GM18907 (cell line): Measurements from ENCODE around the gene TERB1.
A peak's percentile ranks its signal among the peaks of the same experiment; 100 is the strongest.

Experiments
- ATAC-seq: cut with Tn5 transposase; IDR thresholded peaks from one replicate; pipeline ENCODE4 v1.9.1; 2021; ENCODE audit warnings: mild to moderate bottlenecking, moderate library complexity; ENCODE audit not compliant: unreplicated experiment

Gene TERB1

GRCh38 chr16:66801320-66802105 lies at the start of gene TERB1:
Gene TERB1, minus strand, starts transcription at chr16:66801584. Its CDS starts 4,786 bp downstream, at chr16:66796798.
- ATAC-seq: no peak

DNA sequence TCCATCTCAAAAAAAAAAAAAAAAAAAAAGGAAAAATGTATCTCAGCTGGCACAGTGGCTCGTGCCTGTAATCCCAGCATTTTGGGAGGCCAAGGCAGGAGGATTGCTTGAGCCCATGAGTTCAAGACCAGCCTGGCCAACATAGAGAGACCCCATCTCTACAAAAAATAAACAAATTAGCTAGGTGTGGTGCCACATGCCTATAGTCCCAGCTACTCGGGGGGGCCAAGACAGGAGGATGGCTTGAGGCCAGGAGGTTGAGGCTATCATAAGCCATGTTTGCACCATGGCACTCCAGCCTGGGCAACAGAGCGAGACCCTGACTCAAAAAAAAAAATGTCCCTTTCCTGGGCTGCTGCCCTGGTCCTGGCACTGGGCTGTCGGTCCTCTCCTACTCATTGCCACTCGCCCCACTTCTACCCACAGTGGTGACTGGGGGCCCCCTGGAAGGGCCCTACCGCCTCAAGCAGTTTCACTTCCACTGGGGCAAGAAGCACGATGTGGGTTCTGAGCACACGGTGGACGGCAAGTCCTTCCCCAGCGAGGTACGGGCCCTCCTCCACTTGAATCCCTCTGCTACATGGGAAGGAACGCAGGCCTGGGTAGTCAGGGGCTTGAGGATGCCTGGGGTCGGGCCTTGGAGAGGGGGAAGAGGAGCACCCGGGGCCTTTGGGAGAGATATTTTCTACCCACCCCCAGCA lies 48.9 kb upstream of the TERB1 start:
- no peak for ATAC-seq

- ATAC-seq: no peak
Observed at GRCh38 chr16:66849549-66849948, 48.2 kb upstream of the TERB1 start.

- no peak for ATAC-seq
Observed at GRCh38 chr16:66849021-66849420, 47.6 kb upstream of the TERB1 start.

- ATAC-seq: no peak
Observed at GRCh38 chr16:66848172-66848571, 46.8 kb upstream of the TERB1 start.

DNA sequence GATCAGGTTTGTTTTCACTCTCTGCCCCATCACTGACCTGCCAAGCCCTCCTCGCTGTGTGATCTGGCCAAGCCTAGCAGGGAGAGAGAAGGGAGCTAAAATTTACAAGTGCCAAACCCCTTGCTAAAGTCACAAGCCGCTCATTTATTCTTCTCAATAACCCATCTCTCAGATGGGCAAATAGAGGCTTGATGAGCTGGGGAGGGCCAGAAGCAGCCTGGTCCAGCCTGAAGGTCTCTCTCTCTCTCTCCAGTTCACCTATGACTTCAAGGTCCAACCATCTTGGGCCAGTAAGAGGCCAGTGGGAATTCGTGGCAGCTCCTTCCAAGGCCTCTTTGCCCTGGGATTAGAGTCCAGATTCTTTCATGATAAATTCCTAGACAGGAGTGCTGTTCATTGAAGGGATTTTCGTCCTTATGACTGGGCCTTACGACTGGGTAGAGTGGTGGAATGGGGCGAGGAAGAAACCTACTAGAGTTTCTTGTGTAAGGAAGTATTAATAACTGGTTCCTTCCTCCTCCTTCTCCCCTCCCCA lies 46.2 kb upstream of the TERB1 start:
- no peak for ATAC-seq

- ATAC-seq: no peak
Observed at GRCh38 chr16:66846831-66847230, 45.4 kb upstream of the TERB1 start.

DNA sequence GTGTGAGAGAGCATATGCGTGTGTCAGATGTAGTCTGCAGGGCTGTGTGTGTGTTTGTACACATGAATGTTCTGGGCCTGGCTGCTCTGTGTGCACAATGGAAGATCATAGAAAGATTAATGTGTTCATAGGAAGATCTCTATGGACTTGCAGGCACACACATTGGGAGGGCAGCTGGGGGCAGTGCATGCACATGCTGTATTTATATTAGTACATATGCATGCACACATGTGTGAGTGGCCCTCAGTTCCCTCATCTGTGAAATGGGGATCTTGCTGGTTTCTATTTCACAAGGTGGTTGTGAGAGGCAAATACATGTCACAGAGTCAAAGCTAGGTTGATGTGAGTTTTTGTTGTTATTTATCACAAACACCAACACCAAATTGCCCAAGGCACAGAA lies 44.9 kb upstream of the TERB1 start:
- ATAC-seq: no peak

DNA sequence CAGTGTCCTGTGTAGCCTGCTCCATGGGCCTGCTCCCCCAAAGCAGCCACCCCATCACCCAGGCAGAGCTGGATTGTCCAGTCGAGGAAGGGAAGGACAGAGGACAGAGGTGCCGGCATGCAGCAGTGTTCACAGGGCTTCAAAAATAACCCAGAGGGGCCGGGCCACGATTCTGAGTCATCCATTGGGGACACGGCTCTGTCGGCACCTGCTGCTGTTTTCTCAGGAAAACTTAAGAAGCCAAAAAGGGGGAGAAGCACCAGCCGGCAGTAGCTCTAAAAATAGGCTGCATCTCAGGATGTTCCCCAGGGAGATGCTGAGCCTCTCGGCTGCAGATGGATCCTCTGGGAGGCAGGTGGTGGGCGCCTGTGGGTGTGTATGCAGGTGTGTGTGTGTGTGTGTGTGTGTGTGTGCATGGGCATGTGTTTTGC lies 44.4 kb upstream of the TERB1 start:
- ATAC-seq: no peak

- ATAC-seq: no peak
Observed at GRCh38 chr16:66845080-66845410, 43.7 kb upstream of the TERB1 start.

GRCh38 chr16:66844342-66845079 lies 43.1 kb upstream of the TERB1 start, which contains the start of gene CA7:
Gene CA7, plus strand, starts transcription at chr16:66844414. Its CDS starts 74 bp downstream, at chr16:66844488.
- no peak for ATAC-seq

DNA sequence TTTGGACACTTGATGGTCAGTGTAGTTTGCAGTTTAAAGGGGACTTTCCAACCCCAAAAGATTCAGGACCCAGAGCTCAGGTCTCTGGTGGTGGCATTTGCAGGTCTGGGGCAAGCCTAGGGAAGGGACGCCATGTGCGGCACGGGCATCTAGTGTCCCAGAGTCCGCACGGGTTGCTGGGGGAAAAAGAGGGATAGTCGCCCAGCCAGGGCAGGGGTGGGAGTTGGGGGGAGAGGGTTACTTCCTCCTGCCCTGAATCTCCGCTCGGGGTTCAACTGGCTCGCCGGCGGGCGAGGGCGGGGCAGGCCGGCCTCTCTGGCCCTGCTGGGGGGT lies 42.6 kb upstream of the TERB1 start:
- ATAC-seq: no peak

GRCh38 chr16:66843191-66843590 lies 41.8 kb upstream of the TERB1 start:
- no peak for ATAC-seq

- no peak for ATAC-seq
Observed at GRCh38 chr16:66842765-66843164, 41.4 kb upstream of the TERB1 start.

DNA sequence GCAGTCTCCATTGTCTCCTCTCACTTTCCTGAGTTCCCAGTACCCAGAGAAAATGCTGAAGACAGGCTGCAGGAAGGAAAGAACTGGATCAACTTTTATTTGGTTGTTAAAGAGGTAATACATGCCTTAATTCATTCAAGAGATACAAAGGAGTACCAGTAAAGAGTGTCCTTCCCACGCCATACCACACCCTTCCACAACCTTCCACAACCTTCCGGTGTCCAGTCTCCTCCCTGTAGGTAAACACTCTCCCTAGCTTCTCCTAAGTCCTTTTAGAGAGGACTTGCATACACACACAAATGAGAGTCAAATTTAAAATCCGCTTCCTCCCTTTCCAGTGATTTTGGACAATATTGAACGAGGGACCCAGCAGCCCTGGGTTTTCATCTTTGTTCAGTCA lies 40.0 kb upstream of the TERB1 start:
- ATAC-seq: no peak

- ATAC-seq: no peak
Observed at GRCh38 chr16:66840883-66841282, 39.5 kb upstream of the TERB1 start.

- no peak for ATAC-seq
Observed at GRCh38 chr16:66834746-66835145, 33.4 kb upstream of the TERB1 start.

DNA sequence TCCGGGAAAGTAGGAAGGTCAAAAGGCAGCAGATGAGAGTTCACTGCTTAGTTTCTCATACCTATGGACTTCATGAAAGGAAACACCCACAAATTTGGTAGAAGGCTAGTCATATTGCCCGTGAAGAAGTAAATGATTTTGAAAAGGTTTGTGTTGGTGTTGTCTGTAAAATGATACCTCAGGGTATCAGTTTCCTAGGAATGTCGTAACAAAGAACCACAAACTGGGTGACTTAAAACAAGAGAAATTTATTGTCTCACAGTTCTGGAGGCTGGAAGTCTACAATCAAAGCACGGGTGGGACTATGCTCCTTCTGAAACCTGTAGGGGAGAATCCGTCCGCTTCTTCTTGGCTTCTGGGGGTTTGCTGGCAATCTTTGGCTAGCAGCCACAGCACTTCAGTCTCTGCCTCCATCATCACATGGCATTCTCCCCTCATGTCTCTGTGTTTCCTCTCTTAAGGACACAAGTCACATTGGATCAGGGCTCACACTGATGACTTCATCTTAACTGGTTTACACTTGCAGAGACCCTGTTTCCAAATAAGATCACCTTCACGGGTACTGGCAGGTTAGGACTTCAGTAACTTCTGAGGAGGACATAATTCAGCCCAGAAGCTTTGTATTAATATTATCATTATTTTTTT lies 31.4 kb upstream of the TERB1 start:
- ATAC-seq: no peak

DNA sequence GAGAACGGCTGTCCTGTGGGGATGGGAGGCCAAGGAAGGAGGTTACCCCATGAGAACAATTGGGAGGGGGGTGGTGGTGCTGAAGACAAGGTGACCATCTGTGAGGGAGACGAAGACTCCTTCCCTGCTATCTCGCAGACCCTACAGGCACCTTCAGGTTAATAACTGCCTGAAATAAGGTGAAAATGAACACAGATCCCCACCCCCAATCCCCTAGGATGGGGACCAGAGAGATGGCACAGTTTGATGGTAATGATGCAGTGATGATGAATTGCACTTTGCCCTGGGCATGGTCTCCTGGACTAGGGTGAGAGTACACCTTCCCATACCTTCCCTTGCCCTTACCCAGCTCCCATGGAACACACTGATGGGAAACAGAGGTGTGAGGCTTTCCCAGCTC lies 30.8 kb upstream of the TERB1 start:
- no peak for ATAC-seq

GRCh38 chr16:66830422-66831404 lies 29.3 kb upstream of the TERB1 start, which contains the start of gene NAE1:
Gene NAE1, minus strand, starts transcription at chr16:66830976. Its CDS starts 77 bp downstream, at chr16:66830899.
- ATAC-seq: peak; percentile 90
